ENCODE measurements around the gene NDUFA9.

NDUFA9 gene

GRCh38 chr12:4681732-4682131 is 32.8 kb downstream of the NDUFA9 start:
- no peak for DNase-seq (ENCODE audit: low spot score)
- TF ChIP-seq CTCF (IDR thresholded peaks at IDR 0.05; ENCODE audit: extremely low read depth, missing control alignments), result no peak

- no peak for DNase-seq (ENCODE audit: low spot score)
- TF ChIP-seq CTCF (IDR thresholded peaks at IDR 0.05; ENCODE audit: extremely low read depth, missing control alignments), result no peak
Observed at GRCh38 chr12:4685317-4685716, 36.4 kb downstream of the NDUFA9 start.

GRCh38 chr12:4690760-4691159 is 41.8 kb downstream of the NDUFA9 start:
- no peak for DNase-seq (ENCODE audit: low spot score)
- TF ChIP-seq CTCF (IDR thresholded peaks at IDR 0.05; ENCODE audit: extremely low read depth, missing control alignments), result no peak

All from GM20000 (cell line).